Astrocyte (in vitro differentiated cells and primary cell): ENCODE measurements around the gene SGIP1.
"Not testable (repeated sequence)": the region's sequence is repeated elsewhere in the genome, so short reads cannot be mapped to it uniquely, and the experiment has no call there.

Source experiments
- CTCF ChIP-seq: IDR thresholded peaks from 2 replicates; pipeline ENCODE4 v1.5.1; 2011; ENCODE audit warnings: low read depth, mild to moderate bottlenecking, inconsistent platforms, low read length, moderate library complexity; ENCODE audit not compliant: insufficient read depth
- EZH2 ChIP-seq: IDR thresholded peaks from 2 replicates; pipeline ENCODE4 v1.6.1; 2012; ENCODE audit warnings: mild to moderate bottlenecking, low read length, inconsistent platforms; ENCODE audit not compliant: insufficient read depth

- not testable (repeated sequence) for TF ChIP-seq CTCF, EZH2
Observed at GRCh38 chr1:66592106-66592507, 58.2 kb downstream of the SGIP1 start.
